ENCODE results near the gene SLC16A12.
A peak's percentile ranks its signal among the peaks of the same experiment; 100 is the strongest.
"Not testable (repeated sequence)": the region's sequence is repeated elsewhere in the genome, so short reads cannot be mapped to it uniquely, and the experiment has no call there.

SLC16A12 gene

GRCh38 chr10:89468191-89468965, 67.0 kb downstream of the SLC16A12 start:
- DNase-seq (ENCODE audit: low spot score) = no peak

- no peak for DNase-seq (ENCODE audit: low spot score)
Observed at GRCh38 chr10:89466599-89467035, 68.8 kb downstream of the SLC16A12 start.

GRCh38 chr10:89465196-89465595, 70.2 kb downstream of the SLC16A12 start:
- no peak for DNase-seq (ENCODE audit: low spot score)

GRCh38 chr10:89463846-89464537, 71.4 kb downstream of the SLC16A12 start:
- no peak for DNase-seq (ENCODE audit: low spot score)

GRCh38 chr10:89458784-89459183, 76.6 kb downstream of the SLC16A12 start:
- no peak for DNase-seq (ENCODE audit: low spot score)

GRCh38 chr10:89458291-89458690, 77.1 kb downstream of the SLC16A12 start:
- no peak for DNase-seq (ENCODE audit: low spot score)

- DNase-seq (ENCODE audit: low spot score) = no peak
Observed at GRCh38 chr10:89454561-89455347, 80.6 kb downstream of the SLC16A12 start.

- DNase-seq (ENCODE audit: low spot score) = no peak
Observed at GRCh38 chr10:89452193-89452592, 83.2 kb downstream of the SLC16A12 start.

- DNase-seq (ENCODE audit: low spot score) = no peak
Observed at GRCh38 chr10:89450901-89451300, 84.5 kb downstream of the SLC16A12 start.

GRCh38 chr10:89444819-89445218, 90.6 kb downstream of the SLC16A12 start:
- not testable (repeated sequence) for DNase-seq (ENCODE audit: low spot score)

GRCh38 chr10:89442289-89442688, 93.1 kb downstream of the SLC16A12 start:
- DNase-seq (ENCODE audit: low spot score) = no peak

GRCh38 chr10:89440226-89441009, 95.0 kb downstream of the SLC16A12 start:
- no peak for DNase-seq (ENCODE audit: low spot score)

- DNase-seq (ENCODE audit: low spot score) = no peak
Observed at GRCh38 chr10:89438525-89438924, 96.9 kb downstream of the SLC16A12 start.

GRCh38 chr10:89431977-89432376, 103.4 kb downstream of the SLC16A12 start:
- DNase-seq (ENCODE audit: low spot score) = no peak

- no peak for DNase-seq (ENCODE audit: low spot score)
Observed at GRCh38 chr10:89428877-89429276, 106.5 kb downstream of the SLC16A12 start.

GRCh38 chr10:89427629-89428028, 107.8 kb downstream of the SLC16A12 start:
- no peak for DNase-seq (ENCODE audit: low spot score)

GRCh38 chr10:89426230-89426868, 109.0 kb downstream of the SLC16A12 start:
- DNase-seq (ENCODE audit: low spot score) = peak; percentile 38

- DNase-seq (ENCODE audit: low spot score) = no peak
Observed at GRCh38 chr10:89425000-89425399, 110.4 kb downstream of the SLC16A12 start.

GRCh38 chr10:89421018-89421476, 114.3 kb downstream of the SLC16A12 start:
- no peak for DNase-seq (ENCODE audit: low spot score)

GRCh38 chr10:89419548-89419947, 115.8 kb downstream of the SLC16A12 start:
- no peak for DNase-seq (ENCODE audit: low spot score)

- DNase-seq (ENCODE audit: low spot score) = no peak
Observed at GRCh38 chr10:89416465-89416864, 118.9 kb downstream of the SLC16A12 start.
